ENCODE results near the gene AGER. TPM values are rescaled to one million over a fixed set of nuclear protein-coding genes. Genes with fewer than 3 reads are reported as not detected.

The AGER gene
- total RNA-seq, 1 experiment from 2014 or later: 14.3 TPM

GRCh38 chr6:32163559-32164258, 20.3 kb downstream of the AGER start:
- H3K4me3 Mint-ChIP-seq: no peak overlapping the region

More at GRCh38 chr6:32163559-32164258, 20.3 kb downstream of the AGER start:
- Histone ChIP-seq H2BK120ac (ENCODE audit: low read depth, low read length, poor library complexity, severe bottlenecking) (no peak overlapping the region), H2AK5ac (ENCODE audit: insufficient read length, low read length) (no peak overlapping the region), H3K4ac (ENCODE audit: low read depth, low read length) (no peak overlapping the region), H4K8ac (replicated peaks; ENCODE audit: insufficient read length, low read depth, low read length) (no peak overlapping the region), H4K20me1 (ENCODE audit: control insufficient read depth, insufficient read depth, insufficient read length) (no peaks in the 10 kb centered on the region), H2BK15ac (ENCODE audit: low read depth, low read length) (no peak overlapping the region), H3T11ph (ENCODE audit: low read length) (no peak overlapping the region), H3K79me1 (ENCODE audit: insufficient read depth, low read depth, low read length, poor library complexity, severe bottlenecking) (no peaks in the 10 kb centered on the region), H2AFZ (ENCODE audit: low read length) (no peak overlapping the region), H2BK12ac (ENCODE audit: insufficient read length, low read depth, low read length) (no peak overlapping the region), H3K9me3 (ENCODE audit: control insufficient read depth, low read depth, low read length) (no peaks in the 10 kb centered on the region), H3K14ac (ENCODE audit: insufficient read depth, low read length) (no peak overlapping the region), H3K79me2 (ENCODE audit: insufficient read depth, low read length) (no peaks in the 10 kb centered on the region), H2BK20ac (ENCODE audit: low read depth, low read length, poor library complexity, severe bottlenecking) (no peak overlapping the region), H3K18ac (ENCODE audit: insufficient read length, low read depth, low read length) (no peak overlapping the region), H3K56ac (ENCODE audit: insufficient read length, low read depth, low read length) (no peak overlapping the region), H3K4me2 (ENCODE audit: insufficient read depth, insufficient read length, low read length) (no peak overlapping the region), H3K9ac (ENCODE audit: extremely low read depth, insufficient read length, low read length) (no peak overlapping the region), H3K4me1 (ENCODE audit: insufficient read depth, low read length) (no peaks in the 10 kb centered on the region), H4K5ac (ENCODE audit: insufficient read length, low read depth, low read length) (no peak overlapping the region), H3K23me2 (ENCODE audit: insufficient read length, low read depth, low read length, poor library complexity, severe bottlenecking) (no peaks in the 10 kb centered on the region), H3K23ac (ENCODE audit: insufficient read length, low read depth, low read length) (no peak overlapping the region), H4K91ac (ENCODE audit: insufficient read length, low read depth, low read length) (no peak overlapping the region), H3K27ac (ENCODE audit: insufficient read length, low read depth, low read length) (no peak overlapping the region), H2BK5ac (ENCODE audit: insufficient read length, low read length) (no peak overlapping the region), H3K27me3 (ENCODE audit: insufficient read depth, low read length) (no peaks in the 10 kb centered on the region)
- no peaks in the 10 kb centered on the region; the same call in 1 of the 2 replicates for H3K27me3 Mint-ChIP-seq (ENCODE audit: low read depth)
- peaks cover 3 to 23% of the 10 kb centered on the region in 2 experiments; a peak in 2 of 4 replicates for H3K4me1 Mint-ChIP-seq
- H3K27ac Mint-ChIP-seq: peak overlapping the region in 1 of 3 experiments; percentile 78; a peak in 2 of 7 replicates
- no peak for TF ChIP-seq CTCF (conservative IDR thresholded peaks at IDR 0.05)
- no peak for DNase-seq
- peaks cover 23 to 64% (median 44%) of the 10 kb centered on the region in 3 experiments for H3K36me3 Mint-ChIP-seq (ENCODE audit: insufficient read depth in 1 of 3, low read depth in 3 of 3)
- WGBS (ENCODE audit: extremely low coverage, insufficient read length, low lambda C conversion rate): no CpG with 5 or more reads among the region's 7 CpGs
- no peaks in the 10 kb centered on the region for H3K9me3 Mint-ChIP-seq
